GM19397 (cell line): ENCODE results near the gene ESF1.
A peak's percentile ranks its signal among the peaks of the same experiment; 100 is the strongest.
"Not testable (repeated sequence)": the region's sequence is repeated elsewhere in the genome, so short reads cannot be mapped to it uniquely, and the experiment has no call there.

Experiments
- ATAC-seq: cut with Tn5 transposase; IDR thresholded peaks from one replicate; pipeline ENCODE4 v1.9.1; 2021; ENCODE audit warnings: mild to moderate bottlenecking, moderate library complexity; ENCODE audit not compliant: unreplicated experiment

ESF1 gene

DNA sequence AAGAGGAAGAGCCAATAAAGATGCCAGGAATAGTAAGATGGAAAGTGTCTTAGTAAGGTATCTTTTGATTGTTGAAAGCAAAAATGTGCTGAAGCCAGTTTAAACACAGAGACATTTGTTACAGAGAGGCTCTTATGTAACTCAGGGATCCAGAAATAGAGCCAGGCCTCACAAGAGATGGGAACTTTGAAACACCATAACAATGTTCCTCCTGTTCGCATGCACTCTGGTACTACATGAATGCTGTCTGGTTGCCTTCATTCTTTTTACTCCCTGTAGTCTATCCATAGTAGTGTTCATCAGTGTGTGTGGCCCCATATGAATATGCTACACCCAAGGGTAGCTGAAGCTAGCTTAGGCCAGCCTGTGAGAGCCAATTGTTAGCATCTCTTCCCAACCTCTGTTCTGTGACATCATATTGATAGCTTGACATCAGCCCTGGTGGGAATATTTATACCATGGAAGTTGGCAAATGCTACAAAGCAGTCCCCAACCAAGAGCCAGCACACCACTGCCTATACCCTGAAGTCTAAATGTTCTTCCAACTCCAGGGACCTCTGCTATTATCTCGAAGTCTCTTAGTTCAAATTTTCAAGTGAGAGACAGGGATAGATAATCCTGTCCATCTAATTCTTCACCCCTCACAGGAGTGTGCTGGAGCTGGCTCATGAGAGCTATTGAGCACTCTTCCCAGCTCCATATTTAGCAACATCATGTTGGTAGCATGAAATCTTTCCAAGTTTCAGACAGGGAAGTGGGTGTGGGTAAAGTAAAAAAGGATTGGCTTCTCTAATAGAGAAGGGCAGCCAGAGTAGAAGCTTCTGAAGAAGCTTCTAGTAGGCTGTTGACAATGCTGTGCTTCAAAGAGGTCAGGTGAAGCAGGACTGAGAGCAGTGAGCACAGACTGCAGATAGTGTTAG is 7.1 kb upstream of the ESF1 start:
- no peak for ATAC-seq

DNA sequence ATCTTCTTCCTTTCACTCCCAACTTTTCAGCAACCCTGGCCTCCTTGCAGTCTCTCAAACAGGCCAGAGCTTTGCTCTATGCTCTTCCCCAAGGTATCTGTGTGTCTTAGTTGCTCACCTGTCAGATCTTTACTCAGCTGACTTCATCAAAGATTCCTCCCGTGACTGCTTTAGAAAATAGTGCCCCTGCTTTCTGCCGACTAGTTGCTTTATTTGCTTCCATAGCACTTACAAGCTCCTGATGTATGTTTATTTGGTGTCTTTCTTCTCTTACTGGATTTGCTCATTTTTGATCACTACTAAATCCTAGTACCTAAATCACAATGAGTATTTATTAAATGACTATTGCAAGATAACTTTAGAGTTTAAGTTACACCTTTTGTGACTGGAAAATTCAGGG is 6.0 kb upstream of the ESF1 start:
- ATAC-seq: no peak

- no peak for ATAC-seq
Measured at GRCh38 chr20:13788167-13788834, 3.6 kb upstream of the ESF1 start.

- ATAC-seq: no peak
Measured at GRCh38 chr20:13786143-13786828, 1.6 kb upstream of the ESF1 start.

DNA sequence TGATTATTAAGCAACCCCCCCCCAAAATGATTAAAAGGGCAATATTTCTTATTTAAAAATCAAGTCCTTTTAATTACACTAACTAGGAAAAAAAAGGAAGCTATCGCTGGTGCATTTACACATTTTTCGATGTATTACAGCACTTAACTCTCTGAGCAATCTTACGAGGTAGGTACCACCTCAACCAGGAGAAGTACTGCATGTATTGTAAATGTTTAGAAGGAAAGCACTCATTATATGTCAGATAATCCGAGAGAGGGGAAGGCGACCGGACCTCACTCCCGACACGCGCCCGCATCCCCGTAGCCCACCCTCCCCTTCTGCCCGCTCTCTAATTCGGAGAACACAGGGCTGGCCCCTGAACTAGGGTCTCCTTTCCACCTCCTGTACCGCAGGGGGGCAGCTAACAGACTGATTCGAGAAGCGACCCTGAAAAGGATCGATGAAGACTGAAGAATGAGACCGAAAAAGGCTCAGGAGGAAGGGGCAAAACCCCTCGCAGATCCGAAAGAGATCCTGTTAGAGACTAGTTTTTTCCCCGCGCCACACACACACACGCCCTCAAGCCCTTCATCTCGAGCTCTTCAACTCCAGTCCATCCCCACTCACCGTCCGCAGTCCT is 337 bp downstream of the ESF1 start:
- ATAC-seq: peak; percentile 3

DNA sequence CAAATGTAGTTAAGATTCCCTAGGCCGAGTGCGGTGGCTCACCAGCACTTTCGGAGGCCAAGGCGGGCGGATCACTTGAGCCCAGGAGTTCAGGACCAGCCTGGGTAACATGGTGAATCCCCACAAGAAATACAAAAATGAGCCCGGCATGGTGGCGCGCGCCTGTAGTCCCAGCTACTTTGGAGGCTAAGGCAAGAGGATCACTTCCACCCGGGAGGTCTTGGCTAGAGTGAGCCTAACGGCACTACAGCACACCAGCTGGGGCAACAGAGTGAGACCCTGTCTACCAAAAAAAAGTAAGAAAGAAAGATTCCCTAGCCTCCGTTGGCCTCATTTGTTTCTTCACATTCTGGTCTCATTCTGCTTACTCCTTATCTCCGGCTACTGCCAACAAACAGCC is 1.2 kb downstream of the ESF1 start:
- no peak for ATAC-seq

- no peak for ATAC-seq
Measured at GRCh38 chr20:13778827-13779226, 5.9 kb downstream of the ESF1 start.

DNA sequence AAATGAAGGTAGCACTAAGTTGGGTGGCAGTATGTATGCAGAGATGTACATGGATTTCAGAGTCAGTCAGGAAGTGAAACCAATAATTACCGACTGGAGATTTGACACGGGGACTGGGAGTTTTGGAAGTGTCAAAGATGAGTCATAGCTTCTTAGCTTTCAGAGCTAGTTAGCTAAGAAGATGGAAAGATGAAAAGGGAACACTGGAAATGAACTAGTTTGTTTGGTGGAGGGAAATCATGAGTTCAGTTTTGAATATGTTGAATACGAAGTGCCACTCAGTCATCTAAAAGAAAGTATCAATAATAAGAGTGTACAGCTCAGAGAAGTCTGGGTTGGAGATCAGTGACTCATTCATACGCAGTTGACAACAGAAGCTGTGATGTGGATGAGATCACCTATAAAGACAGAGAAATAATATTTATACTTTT is 7.5 kb downstream of the ESF1 start:
- no peak for ATAC-seq

DNA sequence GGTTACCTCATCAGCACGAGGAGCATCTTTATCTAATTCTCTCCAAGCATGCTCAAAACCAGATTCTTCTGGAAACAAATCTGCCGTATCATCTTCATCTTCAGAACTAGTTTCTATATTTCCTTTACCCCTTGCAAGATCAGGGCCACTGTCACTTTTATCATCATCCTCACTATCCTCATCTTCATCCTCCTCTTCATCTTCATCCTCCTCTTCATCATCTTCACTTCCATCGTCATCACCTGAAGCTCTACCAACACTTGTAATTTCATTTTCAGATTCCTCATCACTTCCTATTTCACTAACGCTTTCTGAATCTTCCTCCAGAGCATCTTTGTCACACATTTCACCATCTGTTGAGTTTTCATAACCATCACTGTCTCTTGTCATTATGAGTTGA is 8.9 kb downstream of the ESF1 start:
- ATAC-seq: no peak

DNA sequence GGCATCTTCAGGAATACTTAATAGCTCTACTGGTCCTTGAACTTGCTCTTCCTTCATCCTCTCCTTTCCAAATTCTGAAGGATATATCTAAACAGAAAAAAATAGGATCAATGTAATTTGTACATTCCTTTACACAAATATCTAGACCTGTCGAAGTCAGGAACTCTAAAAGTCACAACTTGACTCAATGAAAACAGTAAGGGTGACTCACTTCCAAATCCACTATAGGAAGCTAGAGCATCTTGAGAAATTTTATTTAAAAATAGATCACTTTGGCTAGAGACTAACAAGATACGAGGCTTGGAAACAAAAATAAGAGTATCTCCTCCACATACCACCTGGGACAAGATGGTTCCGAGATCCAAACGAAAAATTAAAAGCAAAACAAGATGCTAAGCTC is 12.2 kb downstream of the ESF1 start:
- no peak for ATAC-seq

- ATAC-seq: no peak
Measured at GRCh38 chr20:13771853-13772453, 12.8 kb downstream of the ESF1 start.

- ATAC-seq: no peak
Measured at GRCh38 chr20:13770141-13770540, 14.6 kb downstream of the ESF1 start.

DNA sequence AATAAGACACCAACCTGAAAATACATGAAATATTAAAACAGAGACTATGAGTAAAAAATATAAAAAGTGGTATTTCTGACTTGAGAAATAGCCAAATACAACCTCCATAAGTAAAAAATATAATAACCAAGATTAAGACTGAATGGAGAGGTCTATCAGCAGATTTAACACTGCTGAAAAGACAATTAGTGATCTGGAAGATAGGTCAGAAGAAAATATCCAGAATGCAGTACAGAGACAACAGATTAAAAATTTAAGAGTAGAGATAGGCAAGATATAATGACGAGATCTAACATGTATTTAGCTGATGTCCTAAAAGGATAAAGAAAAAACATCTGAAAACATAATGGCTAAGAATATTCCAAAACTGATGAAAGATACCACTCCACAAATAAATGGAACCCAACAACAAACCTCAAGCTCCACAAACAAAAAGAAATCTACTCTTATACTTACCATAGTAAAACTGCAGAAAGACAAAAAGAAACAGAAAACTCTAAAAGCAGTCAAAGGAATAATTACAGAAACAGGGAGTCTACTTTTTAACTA is 18.8 kb downstream of the ESF1 start:
- ATAC-seq: no peak

GRCh38 chr20:13765299-13765698 is 19.4 kb downstream of the ESF1 start:
- no peak for ATAC-seq

- not testable (repeated sequence) for ATAC-seq
Measured at GRCh38 chr20:13760451-13760946, 24.2 kb downstream of the ESF1 start.

GRCh38 chr20:13758884-13759283 is 25.8 kb downstream of the ESF1 start:
- ATAC-seq: no peak

DNA sequence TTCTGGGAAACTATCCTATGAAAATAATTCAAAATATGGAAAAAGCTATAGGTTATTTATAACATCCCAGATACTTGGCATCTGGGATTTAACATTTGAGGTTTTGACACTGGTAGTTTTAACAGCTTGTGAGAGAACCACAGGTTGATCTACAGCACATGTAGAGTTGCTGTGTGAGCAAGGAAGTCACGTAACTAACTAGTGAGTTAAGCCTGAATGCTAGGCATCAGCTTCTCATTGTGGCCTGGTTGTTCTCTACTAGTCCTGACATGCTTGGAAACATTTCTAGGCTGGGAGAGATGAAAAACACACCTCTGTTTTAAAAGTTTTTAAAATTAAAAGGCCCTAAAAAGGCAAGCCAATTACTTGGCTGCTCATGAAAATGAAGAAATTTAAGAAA is 28.2 kb downstream of the ESF1 start:
- no peak for ATAC-seq

DNA sequence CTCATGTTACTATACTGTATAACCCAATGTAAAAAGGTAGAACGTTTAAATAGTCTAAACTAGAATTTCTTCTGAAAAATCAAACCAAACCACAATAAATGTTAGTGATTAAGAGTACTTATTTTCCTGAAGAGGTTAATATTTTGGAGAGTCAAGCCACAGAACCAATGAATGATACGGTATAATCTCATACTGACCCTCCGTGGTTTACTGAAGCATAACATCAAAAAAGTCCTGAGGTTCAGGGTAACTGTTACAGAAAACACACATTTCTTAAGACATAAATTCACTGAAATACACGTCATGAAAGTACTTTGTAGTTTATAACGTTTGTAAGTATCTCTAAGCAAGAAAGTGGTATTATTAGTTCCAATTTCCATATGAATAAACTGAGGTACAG is 28.9 kb downstream of the ESF1 start:
- no peak for ATAC-seq

DNA sequence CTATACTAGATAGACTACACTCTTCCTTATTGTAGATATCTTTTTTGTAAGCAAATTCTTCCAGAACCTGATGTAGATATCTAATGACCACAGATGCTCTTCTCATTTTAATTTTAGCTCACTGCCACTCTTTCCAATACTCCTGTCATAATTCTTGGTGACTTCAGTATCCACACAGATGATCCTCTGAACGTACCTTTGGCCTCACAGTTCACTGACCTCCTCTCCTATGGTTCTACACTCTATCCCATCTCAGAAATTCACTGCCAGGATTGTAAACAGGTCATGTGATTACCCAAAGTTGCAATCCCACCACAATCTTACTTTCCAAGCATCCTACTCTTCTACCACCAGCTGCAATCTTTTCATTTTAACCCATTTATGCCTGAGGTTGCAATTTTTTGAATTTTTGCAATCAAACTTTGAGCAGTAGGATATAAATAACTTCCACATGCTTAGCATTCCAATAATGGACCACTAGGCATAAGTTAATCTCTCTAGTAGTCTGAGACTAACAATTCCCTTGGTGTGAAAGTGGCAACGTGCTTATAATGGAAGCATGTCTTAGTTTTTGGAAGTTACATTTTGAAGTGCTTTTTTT is 31.2 kb downstream of the ESF1 start:
- ATAC-seq: no peak

- no peak for ATAC-seq
Measured at GRCh38 chr20:13749811-13750210, 34.9 kb downstream of the ESF1 start.
